ENCODE data around the gene CCDC66.

DNA sequence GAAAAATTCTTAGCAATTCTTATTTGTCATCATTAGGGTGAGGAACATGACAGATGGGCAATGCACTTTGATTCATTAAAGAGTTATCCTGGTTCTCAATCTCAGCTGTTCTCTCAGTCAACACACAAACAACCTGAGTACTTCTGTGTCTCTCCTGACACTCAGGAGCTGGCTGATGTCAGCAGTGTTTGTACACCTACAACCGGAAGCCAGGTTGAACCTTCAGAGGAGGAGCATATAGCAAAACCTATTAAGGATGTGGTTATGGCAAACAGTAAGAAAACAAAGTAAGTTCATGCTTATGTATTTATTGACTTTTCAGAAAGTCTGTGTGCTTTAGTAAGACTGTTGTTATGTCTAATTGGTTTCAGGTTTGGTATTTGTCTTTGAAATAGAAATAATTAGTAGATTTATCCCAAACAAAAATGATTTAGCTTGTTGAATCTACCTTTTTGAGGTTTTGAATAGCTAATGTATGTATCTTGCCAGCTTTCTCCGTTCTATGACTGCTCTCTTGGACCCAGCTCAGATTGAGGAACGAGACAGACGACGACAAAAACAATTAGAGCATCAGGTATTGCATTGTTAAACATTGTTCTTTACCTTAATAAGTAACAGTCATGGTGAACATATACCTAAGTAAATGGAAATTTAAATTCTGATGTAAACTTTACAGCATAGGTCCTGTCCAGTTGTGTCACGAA is 36.6 kb downstream of the CCDC66 start:
- TF ChIP-seq POLR2AphosphoS5 (IDR thresholded peaks at IDR 0.05; ENCODE audit: control insufficient read depth, insufficient read depth, low read depth, low read length) (no peak), SAFB2 (IDR thresholded peaks at IDR 0.05; ENCODE audit: borderline replicate concordance, low read depth, low read length, severe bottlenecking) (no peak), CTCF (IDR thresholded peaks at IDR 0.05 in 2 of 3, conservative IDR thresholded peaks at IDR 0.05 in 1 of 3; ENCODE audit: insufficient read depth in 2 of 3, low read depth in 1 of 3, low read length in 3 of 3) (no peak)

Data from K562 (cell line).